K562 (cell line): ENCODE results near the gene SNX1. TPM values are rescaled to one million over a fixed set of nuclear protein-coding genes. Genes with fewer than 3 reads are reported as not detected.

Source experiments
- ARID1B ChIP-seq: fragments of 450-650 bp; IDR thresholded peaks from 2 replicates; pipeline ENCODE4 v1.6.1; 2016; ENCODE audit warnings: antibody characterized with exemption, mild to moderate bottlenecking, inconsistent platforms
- CBX1 ChIP-seq: sonication (generic); IDR thresholded peaks from 2 replicates; pipeline ENCODE4 v1.6.1; 2016; ENCODE audit warnings: antibody characterized with exemption, low read depth, mild to moderate bottlenecking
- CCAR2 ChIP-seq: fragments of 200-400 bp; formaldehyde crosslinking; IDR thresholded peaks from 2 replicates; pipeline ENCODE4 v1.6.1; 2017; ENCODE audit warnings: mild to moderate bottlenecking, low read depth, low read length
- DPF2 ChIP-seq: fragments of 450-650 bp; IDR thresholded peaks from 2 replicates; pipeline ENCODE4 v1.6.1; 2016
- ESRRA ChIP-seq: fragments of 450-650 bp; IDR thresholded peaks from 2 replicates; pipeline ENCODE4 v1.6.1; 2014; ENCODE audit warnings: low read depth, mild to moderate bottlenecking, moderate library complexity, borderline replicate concordance
- HDAC1 ChIP-seq, 2 experiments: fragments of 450-650 bp; IDR thresholded peaks; 2 replicates each; pipeline ENCODE4 v1.6.1; 2016 to 2017; ENCODE audit warnings: inconsistent platforms in 1 of 2, mild to moderate bottlenecking in 1 of 2, moderate library complexity in 1 of 2
- HOXB6 ChIP-seq: fragments of 250-450 bp; sonication (Bioruptor Pico); IDR thresholded peaks from 2 replicates; pipeline ENCODE4 v1.5.1; 2022; ENCODE audit warnings: mild to moderate bottlenecking, borderline replicate concordance
- MECOM ChIP-seq: fragments of 250-450 bp; sonication (Bioruptor Pico); IDR thresholded peaks from 2 replicates; pipeline ENCODE4 v1.8.0; 2022; ENCODE audit warnings: inconsistent platforms
- NBN ChIP-seq: fragments of 450-650 bp; IDR thresholded peaks from 2 replicates; pipeline ENCODE4 v1.6.1; 2016; ENCODE audit warnings: low read depth, mild to moderate bottlenecking
- NCOR1 ChIP-seq: fragments of 450-650 bp; IDR thresholded peaks from 2 replicates; pipeline ENCODE4 v1.6.1; 2016; ENCODE audit warnings: mild to moderate bottlenecking, moderate library complexity
- NR2C1 ChIP-seq, 2 experiments: fragments of 450-650 bp; IDR thresholded peaks; 2 replicates each; pipeline ENCODE4 v1.6.1; 2017; ENCODE audit warnings: mild to moderate bottlenecking in 2 of 2, antibody characterized with exemption in 1 of 2, inconsistent platforms in 1 of 2, missing compliant biosample characterization in 1 of 2, missing genetic modification characterization in 1 of 2
- NR2C2 ChIP-seq, 2 experiments: fragments of 200-800 bp in 1 of 2; sonication (Bioruptor generic) in 1 of 2; sonication (generic) in 1 of 2; formaldehyde crosslinking in 1 of 2; IDR thresholded peaks; 2 replicates each; pipeline versions ENCODE4 v1.6.1 to v1.8.0; 2016 to 2022; ENCODE audit warnings: mild to moderate bottlenecking in 1 of 2, missing compliant biosample characterization in 1 of 2, missing genetic modification characterization in 1 of 2, missing genetic modification reagents in 1 of 2
- POLR2AphosphoS5 ChIP-seq: IDR thresholded peaks from 2 replicates; pipeline ENCODE4 v1.6.1; 2011; ENCODE audit warnings: mild to moderate bottlenecking, low read depth, low read length, moderate library complexity; ENCODE audit not compliant: control insufficient read depth, insufficient read depth
- SMARCA5 ChIP-seq: fragments of 450-650 bp; IDR thresholded peaks from 2 replicates; pipeline ENCODE4 v1.6.1; 2016
- STAT5A ChIP-seq: IDR thresholded peaks from 2 replicates; pipeline ENCODE4 v1.6.1; 2012; ENCODE audit warnings: low read length, inconsistent platforms, borderline replicate concordance
- SUPT5H ChIP-seq: fragments of 450-650 bp; IDR thresholded peaks from 2 replicates; pipeline ENCODE4 v1.6.1; 2016
- TCF3 ChIP-seq: sonication (generic); formaldehyde crosslinking; IDR thresholded peaks from 2 replicates; pipeline ENCODE4 v1.4.0; 2020; ENCODE audit warnings: mild to moderate bottlenecking, missing genetic modification reagents
- THRAP3 ChIP-seq: fragments of 450-650 bp; IDR thresholded peaks from 2 replicates; pipeline ENCODE4 v1.6.1; 2016; ENCODE audit warnings: mild to moderate bottlenecking, inconsistent platforms, borderline replicate concordance
- TOE1 ChIP-seq, 2 experiments: fragments of 450-650 bp in 1 of 2; sonication (generic) in 1 of 2; formaldehyde crosslinking in 1 of 2; IDR thresholded peaks; 2 replicates each; pipeline versions ENCODE4 v1.7.1 to v1.8.0; 2016 to 2022; ENCODE audit warnings: borderline replicate concordance in 2 of 2, mild to moderate bottlenecking in 2 of 2, antibody characterized with exemption in 1 of 2, inconsistent platforms in 1 of 2, low read depth in 1 of 2, missing genetic modification reagents in 1 of 2, moderate library complexity in 1 of 2
- ZNF384 ChIP-seq: IDR thresholded peaks from 2 replicates; pipeline ENCODE4 v1.6.1; 2012; ENCODE audit warnings: low read depth, low read length, improper control_type of control experiment
- polyA plus RNA-seq, 8 experiments: library from polyadenylated mRNA; depleted of rRNA in 4 of 8; stranded (reverse) in 5 of 8; unstranded in 3 of 8; fragments of >200 nt; fragmentation: Nextera tagmentation in 2 of 8; fragmentation: Illumina TruSeq in 1 of 8; extraction: Ambion mirVana in 2 of 8; extraction: Trizol in 1 of 8; gene quantifications; 2 replicates each; pipeline versions ENCODE4 v1.2.1 to v1.2.3, GENCODE V29; 2011 to 2014; ENCODE audit warnings: inconsistent platforms in 1 of 8, missing spikeins in 1 of 8
- total RNA-seq, 7 experiments: library from RNA; depleted of rRNA in 6 of 7; stranded (reverse); fragments of >200 nt in 6 of 7; fragmentation: Illumina TruSeq in 2 of 7; extraction: Trizol in 2 of 7; gene quantifications; 2 replicates each; pipeline versions ENCODE4 v1.2.1 to v1.2.3, GENCODE V29; 2011 to 2021; ENCODE audit warnings: low replicate concordance in 1 of 7
- TF ChIP-seq, protein P1 (sequence below), 2 experiments: IDR thresholded peaks in 1 of 2; conservative IDR thresholded peaks in 1 of 2; 2 replicates each; pipeline ENCODE4 v1.6.1; 2016; ENCODE audit warnings: low read depth in 2 of 2, mild to moderate bottlenecking in 1 of 2, missing compliant biosample characterization in 1 of 2, missing genetic modification characterization in 1 of 2, moderate library complexity in 1 of 2
- TF ChIP-seq, protein P2 (sequence below): sonication (generic); IDR thresholded peaks from 2 replicates; pipeline ENCODE4 v1.6.1; 2016
- TF ChIP-seq, protein P3 (sequence below): fragments of 450-650 bp; IDR thresholded peaks from 2 replicates; pipeline ENCODE4 v1.6.1; 2016

Gene SNX1
- total and polyA plus RNA-seq, 9 of the 15 experiments (the other 6 are each of a cell fraction or from before 2014, with no cell fraction given): 11.0 to 105 (median 59.9) TPM

DNA sequence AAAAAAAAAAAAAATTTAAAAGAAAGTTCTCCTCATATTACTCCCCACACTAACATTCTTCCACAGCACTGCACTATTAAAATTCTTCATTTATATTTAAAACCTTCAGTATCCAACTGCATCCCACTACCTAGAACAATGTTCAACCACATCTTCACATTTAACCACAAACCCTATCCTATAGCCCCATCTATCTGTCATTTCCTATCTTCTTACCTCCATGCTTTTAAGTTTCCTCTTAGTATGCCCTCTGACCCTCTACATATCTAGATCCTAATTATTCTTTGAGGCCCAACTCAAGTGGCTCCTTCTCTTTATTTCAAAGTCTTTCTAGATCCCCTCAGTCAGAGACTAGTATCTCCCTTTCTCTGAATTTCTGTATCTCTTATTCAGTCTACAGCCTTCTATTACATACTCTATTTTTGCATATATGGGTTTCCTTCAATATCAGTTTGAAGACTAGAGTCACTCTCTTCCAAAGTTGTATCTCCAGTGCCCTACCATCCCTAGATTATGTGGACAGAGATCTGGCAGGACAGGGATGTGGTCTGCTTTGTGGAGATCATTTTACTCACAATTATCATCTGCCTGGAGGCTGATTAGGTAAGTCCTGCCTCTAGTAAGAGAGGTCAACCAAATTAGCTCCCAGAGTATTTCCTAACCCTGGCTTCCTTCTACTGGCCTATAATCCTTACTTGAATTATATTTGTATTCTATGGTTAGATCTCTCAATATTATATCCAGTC is 3.5 kb upstream of the SNX1 start (continued):
- TF ChIP-seq NR2C2 (CRISPR knock-in tag; IDR thresholded peaks at IDR 0.05): no peak
- peak; percentile 43; the same call in 1 of the 2 replicates for TF ChIP-seq NR2C2 (tag; IDR thresholded peaks at IDR 0.05)
- 0 out of 2 replicates have a peak, but pooled peaks have one; percentile 21 for TF ChIP-seq SMARCA5
- no peak for TF ChIP-seq ARID1B
- TF ChIP-seq ESRRA: peak; percentile 22; the same call in 1 of the 2 replicates
- no peak for TF ChIP-seq THRAP3
- peak; percentile 45; the same call in 1 of the 2 replicates for TF ChIP-seq DPF2
- TF ChIP-seq STAT5A: peak; percentile 4; the same call in 1 of the 2 replicates
- TF ChIP-seq, protein P1, sequence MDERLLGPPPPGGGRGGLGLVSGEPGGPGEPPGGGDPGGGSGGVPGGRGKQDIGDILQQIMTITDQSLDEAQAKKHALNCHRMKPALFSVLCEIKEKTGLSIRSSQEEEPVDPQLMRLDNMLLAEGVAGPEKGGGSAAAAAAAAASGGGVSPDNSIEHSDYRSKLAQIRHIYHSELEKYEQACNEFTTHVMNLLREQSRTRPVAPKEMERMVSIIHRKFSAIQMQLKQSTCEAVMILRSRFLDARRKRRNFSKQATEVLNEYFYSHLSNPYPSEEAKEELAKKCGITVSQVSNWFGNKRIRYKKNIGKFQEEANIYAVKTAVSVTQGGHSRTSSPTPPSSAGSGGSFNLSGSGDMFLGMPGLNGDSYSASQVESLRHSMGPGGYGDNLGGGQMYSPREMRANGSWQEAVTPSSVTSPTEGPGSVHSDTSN (CRISPR knock-in tag; IDR thresholded peaks at IDR 0.05; ENCODE audit: low read depth): no peak
- TF ChIP-seq, protein P1 (tag; conservative IDR thresholded peaks at IDR 0.05; ENCODE audit: low read depth): no peak
- TF ChIP-seq NR2C1 (IDR thresholded peaks at IDR 0.05): peak; percentile 87
- TF ChIP-seq NR2C1 (tag; IDR thresholded peaks at IDR 0.05): peak; percentile 83
- TF ChIP-seq MECOM (CRISPR knock-in tag): no peak
- no peak for TF ChIP-seq CCAR2
- no peak for TF ChIP-seq ZNF384
- TF ChIP-seq, protein P2, sequence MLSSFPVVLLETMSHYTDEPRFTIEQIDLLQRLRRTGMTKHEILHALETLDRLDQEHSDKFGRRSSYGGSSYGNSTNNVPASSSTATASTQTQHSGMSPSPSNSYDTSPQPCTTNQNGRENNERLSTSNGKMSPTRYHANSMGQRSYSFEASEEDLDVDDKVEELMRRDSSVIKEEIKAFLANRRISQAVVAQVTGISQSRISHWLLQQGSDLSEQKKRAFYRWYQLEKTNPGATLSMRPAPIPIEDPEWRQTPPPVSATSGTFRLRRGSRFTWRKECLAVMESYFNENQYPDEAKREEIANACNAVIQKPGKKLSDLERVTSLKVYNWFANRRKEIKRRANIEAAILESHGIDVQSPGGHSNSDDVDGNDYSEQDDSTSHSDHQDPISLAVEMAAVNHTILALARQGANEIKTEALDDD: peak; percentile 49; the same call in 1 of the 2 replicates
- 0 out of 2 replicates have a peak, but pooled peaks have one; percentile 15 for TF ChIP-seq NCOR1
- TF ChIP-seq HDAC1 (IDR thresholded peaks at IDR 0.05): peak in 1 of 2 experiments; percentile 37; a peak in 1 of 4 replicates
- 0 out of 2 replicates have a peak, but pooled peaks have one; percentile 42 for TF ChIP-seq POLR2AphosphoS5
- TF ChIP-seq NBN: 0 out of 2 replicates have a peak, but pooled peaks have one; percentile 50
- peak; percentile 25; the same call in 1 of the 2 replicates for TF ChIP-seq TOE1 (IDR thresholded peaks at IDR 0.05; ENCODE audit: borderline replicate concordance)
- TF ChIP-seq TOE1 (CRISPR knock-in tag; IDR thresholded peaks at IDR 0.05; ENCODE audit: borderline replicate concordance, low read depth): no peak
- TF ChIP-seq CBX1: no peak
- peak; percentile 46 for TF ChIP-seq TCF3 (CRISPR knock-in tag)
- no peak for TF ChIP-seq HOXB6 (CRISPR knock-in tag)
- TF ChIP-seq, protein P3, sequence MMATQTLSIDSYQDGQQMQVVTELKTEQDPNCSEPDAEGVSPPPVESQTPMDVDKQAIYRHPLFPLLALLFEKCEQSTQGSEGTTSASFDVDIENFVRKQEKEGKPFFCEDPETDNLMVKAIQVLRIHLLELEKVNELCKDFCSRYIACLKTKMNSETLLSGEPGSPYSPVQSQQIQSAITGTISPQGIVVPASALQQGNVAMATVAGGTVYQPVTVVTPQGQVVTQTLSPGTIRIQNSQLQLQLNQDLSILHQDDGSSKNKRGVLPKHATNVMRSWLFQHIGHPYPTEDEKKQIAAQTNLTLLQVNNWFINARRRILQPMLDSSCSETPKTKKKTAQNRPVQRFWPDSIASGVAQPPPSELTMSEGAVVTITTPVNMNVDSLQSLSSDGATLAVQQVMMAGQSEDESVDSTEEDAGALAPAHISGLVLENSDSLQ: 0 out of 2 replicates have a peak, but pooled peaks have one; percentile 6
- TF ChIP-seq SUPT5H: 0 out of 2 replicates have a peak, but pooled peaks have one; percentile 34
